ENCODE results near the gene CPXM2. TPM values are rescaled to one million over a fixed set of nuclear protein-coding genes. Genes with fewer than 3 reads are reported as not detected.

The CPXM2 gene
- total and polyA plus RNA-seq, 2 donors (not counting 1 experiment from before 2014, with no cell fraction given): not detected

DNA sequence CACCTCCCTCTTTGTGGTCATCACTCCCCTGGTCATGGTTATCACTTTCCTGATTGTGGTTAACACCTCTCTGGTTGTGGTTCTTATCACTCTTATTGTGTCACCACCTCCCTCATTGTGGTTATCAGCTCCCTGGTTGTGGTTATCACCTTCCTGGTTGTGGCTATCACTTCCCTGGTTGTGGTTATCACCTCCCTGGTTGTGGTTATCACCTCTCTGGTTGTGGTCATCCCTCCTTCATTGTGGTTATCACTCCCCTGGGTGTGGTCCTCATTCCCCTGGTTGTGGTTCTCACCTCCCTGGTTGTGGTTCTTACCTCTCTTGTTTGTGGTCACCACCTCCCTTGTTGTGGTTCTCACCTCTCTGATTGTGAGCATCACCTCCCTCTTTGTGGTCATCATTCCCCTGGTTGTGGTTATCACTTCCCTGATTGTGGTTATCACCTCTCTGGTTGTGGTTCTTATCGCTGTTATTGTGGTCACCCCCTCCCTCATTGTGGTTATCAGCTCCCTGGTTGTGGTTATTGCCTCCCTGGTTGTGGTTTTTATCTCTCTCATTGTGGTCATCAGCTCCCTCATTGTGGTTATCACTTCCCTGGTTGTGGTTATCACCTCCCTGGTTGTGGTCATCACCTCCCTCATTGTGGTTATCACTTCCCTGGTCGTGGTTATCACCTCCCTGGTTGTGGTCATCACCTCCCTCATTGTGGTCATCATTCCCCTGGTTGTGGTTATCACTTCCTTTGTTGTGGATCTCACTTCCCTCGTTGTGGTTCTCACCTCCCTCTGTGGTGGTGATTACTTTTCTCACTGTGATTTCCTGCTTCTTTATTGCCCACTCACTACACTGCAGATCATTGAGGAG is 118.7 kb downstream of the CPXM2 start:
- Mint-ChIP-seq H3K4me3 (no peak overlapping the region), H3K4me1 (no peaks in the 10 kb centered on the region), H3K27me3 (peaks cover 24% of the 10 kb centered on the region), H3K27ac (peak overlapping the region; percentile 37), H3K9me3 (ENCODE audit: insufficient read depth) (no peaks in the 10 kb centered on the region)
- H3K79me2 ChIP-seq (ENCODE audit: control insufficient read depth, insufficient read depth, low read length): no peaks in the 10 kb centered on the region
- DNase-seq (peak; percentile 5), ATAC-seq (ENCODE audit: low read depth) (no peak)
- peaks cover 1 to 9% (median 9%) of the 10 kb centered on the region in 3 donors for H3K9me3 ChIP-seq (ENCODE audit: control extremely low read depth in 1 of 3, control insufficient read depth in 2 of 3, insufficient read depth in 1 of 3, low read length in 2 of 3)
- no peak overlapping the region for H3K4me3 ChIP-seq (ENCODE audit: control extremely low read depth in 1 of 5, extremely low read depth in 1 of 5, insufficient read depth in 1 of 5, low read depth in 2 of 5, low read length in 4 of 5)
- no peak overlapping the region for H3K4me2 ChIP-seq (replicated peaks; ENCODE audit: low read depth, low read length, poor library complexity, severe bottlenecking)
- intact Hi-C loops (cut with micrococcal nuclease): no loop called here
- POLR2A ChIA-PET: no interaction called here
- no peak overlapping the region for H3K9ac ChIP-seq (ENCODE audit: low read length)
- CTCF ChIA-PET: no interaction called here
- H3K27me3 ChIP-seq (replicated peaks in 1 of 4; ENCODE audit: control extremely low read depth in 1 of 4, control insufficient read depth in 3 of 4, insufficient read depth in 4 of 4, low read length in 3 of 4): no peaks in the 10 kb centered on the region
- no peak overlapping the region for H3K27ac ChIP-seq (ENCODE audit: low read length in 2 of 2)
- H3K4me1 ChIP-seq (ENCODE audit: control insufficient read depth in 2 of 2, insufficient read depth in 2 of 2, low read length in 2 of 2): no peaks in the 10 kb centered on the region
- no peaks in the 10 kb centered on the region for H4K20me1 ChIP-seq (ENCODE audit: control insufficient read depth, insufficient read depth, low read length, poor library complexity, severe bottlenecking)
- H3K36me3 ChIP-seq (replicated peaks in 1 of 2; ENCODE audit: control extremely low read depth in 1 of 2, control insufficient read depth in 1 of 2, extremely low read depth in 1 of 2, insufficient read depth in 2 of 2, low read length in 1 of 2): no peaks in the 10 kb centered on the region
- no peak overlapping the region for H2AFZ ChIP-seq (ENCODE audit: insufficient read depth, low read depth, low read length, poor library complexity, severe bottlenecking)
- WGBS (ENCODE audit: insufficient coverage): no CpG with 5 or more reads among the region's 3 CpGs
- no peak for TF ChIP-seq EZH2 (IDR thresholded peaks at IDR 0.05; ENCODE audit: borderline replicate concordance, insufficient read depth, low read depth, low read length, poor library complexity, severe bottlenecking)
- TF ChIP-seq, protein P1, sequence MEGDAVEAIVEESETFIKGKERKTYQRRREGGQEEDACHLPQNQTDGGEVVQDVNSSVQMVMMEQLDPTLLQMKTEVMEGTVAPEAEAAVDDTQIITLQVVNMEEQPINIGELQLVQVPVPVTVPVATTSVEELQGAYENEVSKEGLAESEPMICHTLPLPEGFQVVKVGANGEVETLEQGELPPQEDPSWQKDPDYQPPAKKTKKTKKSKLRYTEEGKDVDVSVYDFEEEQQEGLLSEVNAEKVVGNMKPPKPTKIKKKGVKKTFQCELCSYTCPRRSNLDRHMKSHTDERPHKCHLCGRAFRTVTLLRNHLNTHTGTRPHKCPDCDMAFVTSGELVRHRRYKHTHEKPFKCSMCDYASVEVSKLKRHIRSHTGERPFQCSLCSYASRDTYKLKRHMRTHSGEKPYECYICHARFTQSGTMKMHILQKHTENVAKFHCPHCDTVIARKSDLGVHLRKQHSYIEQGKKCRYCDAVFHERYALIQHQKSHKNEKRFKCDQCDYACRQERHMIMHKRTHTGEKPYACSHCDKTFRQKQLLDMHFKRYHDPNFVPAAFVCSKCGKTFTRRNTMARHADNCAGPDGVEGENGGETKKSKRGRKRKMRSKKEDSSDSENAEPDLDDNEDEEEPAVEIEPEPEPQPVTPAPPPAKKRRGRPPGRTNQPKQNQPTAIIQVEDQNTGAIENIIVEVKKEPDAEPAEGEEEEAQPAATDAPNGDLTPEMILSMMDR (IDR thresholded peaks at IDR 0.05): no peak

DNA sequence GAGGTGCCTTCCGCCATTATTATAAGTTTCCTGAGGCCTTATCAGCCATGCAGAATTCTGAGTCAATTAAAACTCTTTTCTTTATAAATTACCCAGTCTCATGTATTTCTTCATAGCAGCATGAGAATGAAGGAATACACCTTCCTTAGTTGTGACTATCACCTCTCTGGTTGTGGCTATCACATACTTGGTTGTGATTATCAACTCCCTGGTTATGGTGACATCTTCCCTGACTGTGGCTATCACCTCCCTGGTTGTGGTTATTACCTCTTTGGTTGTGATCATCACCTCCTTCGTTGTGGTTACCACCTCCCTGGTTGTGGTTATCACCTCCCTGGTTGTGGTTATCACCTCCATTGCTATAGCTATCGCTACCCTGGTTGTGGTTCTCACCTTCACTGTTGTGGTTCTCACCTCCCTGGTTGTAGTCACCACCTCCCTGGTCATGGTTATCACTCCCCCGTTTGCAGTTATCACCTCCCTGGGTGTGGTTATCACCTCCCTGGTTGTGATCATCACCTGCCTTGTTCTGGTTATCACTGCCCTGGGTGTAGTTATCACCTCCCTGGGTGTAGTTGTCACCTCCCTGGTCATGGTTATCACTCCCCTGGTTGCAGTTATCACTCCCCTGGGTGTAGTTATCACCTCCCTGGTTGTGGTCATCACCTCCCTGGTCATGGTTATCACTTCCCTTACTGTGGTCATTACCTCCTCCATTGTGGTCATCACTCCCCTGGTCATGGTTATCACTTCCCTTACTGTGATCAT is 119.5 kb downstream of the CPXM2 start:
- DNase-seq (no peak), ATAC-seq (ENCODE audit: low read depth) (no peak)
- Histone ChIP-seq H3K27ac (ENCODE audit: low read length in 2 of 2) (no peak overlapping the region), H3K9me3 (ENCODE audit: control extremely low read depth in 1 of 3, control insufficient read depth in 2 of 3, insufficient read depth in 1 of 3, low read length in 2 of 3) (peaks cover 1 to 9% (median 9%) of the 10 kb centered on the region in 3 donors), H2AFZ (ENCODE audit: insufficient read depth, low read depth, low read length, poor library complexity, severe bottlenecking) (no peak overlapping the region), H3K4me1 (ENCODE audit: control insufficient read depth in 2 of 2, insufficient read depth in 2 of 2, low read length in 2 of 2) (no peaks in the 10 kb centered on the region), H3K4me3 (ENCODE audit: control extremely low read depth in 1 of 5, extremely low read depth in 1 of 5, insufficient read depth in 1 of 5, low read depth in 2 of 5, low read length in 4 of 5) (no peak overlapping the region), H3K9ac (ENCODE audit: low read length) (no peak overlapping the region), H3K36me3 (replicated peaks in 1 of 2; ENCODE audit: control extremely low read depth in 1 of 2, control insufficient read depth in 1 of 2, extremely low read depth in 1 of 2, insufficient read depth in 2 of 2, low read length in 1 of 2) (no peaks in the 10 kb centered on the region), H4K20me1 (ENCODE audit: control insufficient read depth, insufficient read depth, low read length, poor library complexity, severe bottlenecking) (no peaks in the 10 kb centered on the region), H3K79me2 (ENCODE audit: control insufficient read depth, insufficient read depth, low read length) (no peaks in the 10 kb centered on the region), H3K27me3 (replicated peaks in 1 of 4; ENCODE audit: control extremely low read depth in 1 of 4, control insufficient read depth in 3 of 4, insufficient read depth in 4 of 4, low read length in 3 of 4) (no peaks in the 10 kb centered on the region), H3K4me2 (replicated peaks; ENCODE audit: low read depth, low read length, poor library complexity, severe bottlenecking) (no peak overlapping the region)
- intact Hi-C loops (cut with micrococcal nuclease): no loop called here
- CTCF ChIA-PET: no interaction called here
- H3K9me3 Mint-ChIP-seq (ENCODE audit: insufficient read depth): no peaks in the 10 kb centered on the region
- WGBS (ENCODE audit: insufficient coverage): 63% methylated on average over 4 of the region's 4 CpGs
- POLR2A ChIA-PET: no interaction called here
- H3K27ac Mint-ChIP-seq: no peak overlapping the region
- TF ChIP-seq, protein P1 (IDR thresholded peaks at IDR 0.05): no peak
- TF ChIP-seq EZH2 (IDR thresholded peaks at IDR 0.05; ENCODE audit: borderline replicate concordance, insufficient read depth, low read depth, low read length, poor library complexity, severe bottlenecking): no peak
- no peak overlapping the region for H3K4me3 Mint-ChIP-seq
- H3K27me3 Mint-ChIP-seq: peaks cover 16% of the 10 kb centered on the region
- no peaks in the 10 kb centered on the region for H3K4me1 Mint-ChIP-seq
